NCI-H1694 (cell line): Measurements from ENCODE around the gene SLC16A10.
"Not testable (repeated sequence)": the region's sequence is repeated elsewhere in the genome, so short reads cannot be mapped to it uniquely, and the experiment has no call there.

ENCODE experiments used
- DNase-seq: peaks from one replicate; lab custom pipeline; 2025; lab: John Stamatoyannopoulos, UW

The SLC16A10 gene

GRCh38 chr6:111087871-111088667 is 766 bp downstream of the SLC16A10 start:
- no peak for DNase-seq

- no peak for DNase-seq
These were observed 1.3 kb downstream of the SLC16A10 start for GRCh38 chr6:111088668-111089003.

GRCh38 chr6:111090766-111091165 is 3.5 kb downstream of the SLC16A10 start:
- DNase-seq: no peak

GRCh38 chr6:111091987-111092386 is 4.7 kb downstream of the SLC16A10 start:
- DNase-seq: no peak

- DNase-seq: not testable (repeated sequence)
These were observed 8.2 kb downstream of the SLC16A10 start for GRCh38 chr6:111095488-111095887.

GRCh38 chr6:111096246-111096645 is 8.9 kb downstream of the SLC16A10 start:
- no peak for DNase-seq

GRCh38 chr6:111098597-111098996 is 11.3 kb downstream of the SLC16A10 start:
- no peak for DNase-seq

- no peak for DNase-seq
These were observed 14.7 kb downstream of the SLC16A10 start for GRCh38 chr6:111101987-111102386.

GRCh38 chr6:111105578-111105977 is 18.3 kb downstream of the SLC16A10 start:
- no peak for DNase-seq

GRCh38 chr6:111107589-111107988 is 20.3 kb downstream of the SLC16A10 start:
- no peak for DNase-seq

- DNase-seq: no peak
These were observed 22.7 kb downstream of the SLC16A10 start for GRCh38 chr6:111110036-111110435.

- peak; percentile 6 for DNase-seq
These were observed 26.2 kb downstream of the SLC16A10 start for GRCh38 chr6:111113336-111114086.

- DNase-seq: no peak
These were observed 26.8 kb downstream of the SLC16A10 start for GRCh38 chr6:111114087-111114443.

GRCh38 chr6:111114482-111114881 is 27.2 kb downstream of the SLC16A10 start:
- DNase-seq: no peak

- no peak for DNase-seq
These were observed 31.5 kb downstream of the SLC16A10 start for GRCh38 chr6:111118826-111119225.

- no peak for DNase-seq
These were observed 32.4 kb downstream of the SLC16A10 start for GRCh38 chr6:111119571-111120329.

GRCh38 chr6:111121789-111122350 is 34.6 kb downstream of the SLC16A10 start:
- DNase-seq: no peak

- DNase-seq: no peak
These were observed 35.4 kb downstream of the SLC16A10 start for GRCh38 chr6:111122458-111123286.

GRCh38 chr6:111124406-111124805 is 37.1 kb downstream of the SLC16A10 start:
- no peak for DNase-seq

GRCh38 chr6:111129013-111129412 is 41.7 kb downstream of the SLC16A10 start:
- DNase-seq: peak; percentile 40

- not testable (repeated sequence) for DNase-seq
These were observed 43.7 kb downstream of the SLC16A10 start for GRCh38 chr6:111131018-111131417.
